ENCODE data around the gene LBHD2.

The LBHD2 gene

DNA sequence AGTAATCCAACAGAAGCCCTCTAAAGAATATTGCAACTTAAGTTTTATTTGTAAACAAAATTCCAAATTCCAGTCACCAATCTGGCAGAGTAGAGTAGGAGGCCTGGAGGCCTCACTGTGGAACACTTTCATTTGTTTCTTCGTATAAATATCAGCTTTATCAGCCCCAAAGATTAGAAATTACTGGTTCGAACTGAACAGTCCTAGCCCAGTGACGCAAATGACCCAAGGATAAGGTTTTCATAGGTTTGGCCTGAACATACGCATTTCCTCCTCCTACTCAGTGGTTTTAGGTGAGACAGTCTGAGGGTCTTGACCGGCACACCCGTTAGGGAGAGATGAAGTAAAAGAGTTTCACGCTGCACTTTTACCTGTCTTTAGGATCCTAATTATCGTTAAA lies 28.3 kb upstream of the LBHD2 start:
- H3K4me3 ChIP-seq (replicated peaks; ENCODE audit: low read depth, low read length), result peak overlapping the region; percentile 73
- TF ChIP-seq, protein P1, sequence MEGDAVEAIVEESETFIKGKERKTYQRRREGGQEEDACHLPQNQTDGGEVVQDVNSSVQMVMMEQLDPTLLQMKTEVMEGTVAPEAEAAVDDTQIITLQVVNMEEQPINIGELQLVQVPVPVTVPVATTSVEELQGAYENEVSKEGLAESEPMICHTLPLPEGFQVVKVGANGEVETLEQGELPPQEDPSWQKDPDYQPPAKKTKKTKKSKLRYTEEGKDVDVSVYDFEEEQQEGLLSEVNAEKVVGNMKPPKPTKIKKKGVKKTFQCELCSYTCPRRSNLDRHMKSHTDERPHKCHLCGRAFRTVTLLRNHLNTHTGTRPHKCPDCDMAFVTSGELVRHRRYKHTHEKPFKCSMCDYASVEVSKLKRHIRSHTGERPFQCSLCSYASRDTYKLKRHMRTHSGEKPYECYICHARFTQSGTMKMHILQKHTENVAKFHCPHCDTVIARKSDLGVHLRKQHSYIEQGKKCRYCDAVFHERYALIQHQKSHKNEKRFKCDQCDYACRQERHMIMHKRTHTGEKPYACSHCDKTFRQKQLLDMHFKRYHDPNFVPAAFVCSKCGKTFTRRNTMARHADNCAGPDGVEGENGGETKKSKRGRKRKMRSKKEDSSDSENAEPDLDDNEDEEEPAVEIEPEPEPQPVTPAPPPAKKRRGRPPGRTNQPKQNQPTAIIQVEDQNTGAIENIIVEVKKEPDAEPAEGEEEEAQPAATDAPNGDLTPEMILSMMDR (IDR thresholded peaks at IDR 0.05; ENCODE audit: low read depth, low read length, missing control alignments), result no peak
- DNase-seq (ENCODE audit: extremely low read depth, low read depth), result no peak

DNA sequence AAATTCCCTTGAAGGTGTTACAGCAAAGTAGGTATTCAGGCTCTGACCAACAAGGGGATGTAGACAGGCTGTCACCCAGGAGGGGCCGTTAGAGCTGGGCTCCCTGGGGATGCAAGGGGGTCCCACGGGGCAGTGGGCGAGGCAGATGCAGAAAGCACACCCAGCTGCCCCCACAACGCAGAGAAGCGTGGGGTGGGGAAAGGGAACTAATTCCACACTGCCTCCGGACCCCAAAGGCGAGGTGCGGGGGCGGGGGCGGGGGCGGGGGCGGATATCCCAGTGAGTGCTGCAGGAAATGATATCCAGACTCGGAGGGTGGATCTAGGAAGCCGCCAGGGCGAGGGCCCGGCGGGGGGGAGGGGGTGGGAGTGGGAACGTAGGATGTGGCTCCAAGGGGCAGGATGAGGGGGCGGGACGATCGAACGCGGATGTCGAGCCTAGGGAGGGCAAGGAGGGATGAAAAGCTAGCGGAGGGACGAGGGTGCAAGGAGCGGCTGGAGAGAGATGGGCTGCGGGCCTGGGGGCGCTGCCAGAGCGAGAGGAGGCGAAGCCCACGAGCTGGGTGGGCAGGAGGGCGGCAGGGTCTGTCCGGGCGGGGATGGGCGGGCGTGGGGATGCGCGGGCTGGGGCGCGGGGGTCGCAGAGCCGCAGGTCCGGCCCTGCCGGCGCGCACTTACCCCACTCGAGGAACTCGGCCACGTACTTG lies 27.5 kb upstream of the LBHD2 start:
- TF ChIP-seq, protein P1 (IDR thresholded peaks at IDR 0.05; ENCODE audit: low read depth, low read length, missing control alignments), result no peak
- peak; percentile 31 for DNase-seq (ENCODE audit: extremely low read depth, low read depth)
- H3K4me3 ChIP-seq (replicated peaks; ENCODE audit: low read depth, low read length), result peak overlapping the region; percentile 73

DNA sequence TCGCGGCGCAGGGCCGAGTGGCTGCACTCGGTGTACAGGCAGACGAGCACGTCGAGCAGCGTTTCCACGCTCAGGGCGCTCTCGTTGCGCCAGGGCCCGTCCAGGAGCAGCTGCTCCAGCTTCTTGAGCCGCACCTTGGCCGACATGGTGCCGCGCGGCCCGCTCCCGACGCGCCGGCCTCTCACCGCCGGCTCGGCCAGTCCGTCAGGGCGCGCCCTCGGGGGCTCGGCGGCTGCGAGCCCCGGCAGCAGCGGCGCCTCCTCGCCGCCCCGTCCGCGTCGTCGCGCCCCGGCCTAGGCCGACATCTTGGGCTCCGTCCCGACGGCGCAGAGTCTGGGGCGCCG lies 27.0 kb upstream of the LBHD2 start:
- H3K4me3 ChIP-seq (replicated peaks; ENCODE audit: low read depth, low read length), result peak overlapping the region; percentile 73
- no peak for DNase-seq (ENCODE audit: extremely low read depth, low read depth)
- TF ChIP-seq, protein P1 (IDR thresholded peaks at IDR 0.05; ENCODE audit: low read depth, low read length, missing control alignments), result no peak

DNA sequence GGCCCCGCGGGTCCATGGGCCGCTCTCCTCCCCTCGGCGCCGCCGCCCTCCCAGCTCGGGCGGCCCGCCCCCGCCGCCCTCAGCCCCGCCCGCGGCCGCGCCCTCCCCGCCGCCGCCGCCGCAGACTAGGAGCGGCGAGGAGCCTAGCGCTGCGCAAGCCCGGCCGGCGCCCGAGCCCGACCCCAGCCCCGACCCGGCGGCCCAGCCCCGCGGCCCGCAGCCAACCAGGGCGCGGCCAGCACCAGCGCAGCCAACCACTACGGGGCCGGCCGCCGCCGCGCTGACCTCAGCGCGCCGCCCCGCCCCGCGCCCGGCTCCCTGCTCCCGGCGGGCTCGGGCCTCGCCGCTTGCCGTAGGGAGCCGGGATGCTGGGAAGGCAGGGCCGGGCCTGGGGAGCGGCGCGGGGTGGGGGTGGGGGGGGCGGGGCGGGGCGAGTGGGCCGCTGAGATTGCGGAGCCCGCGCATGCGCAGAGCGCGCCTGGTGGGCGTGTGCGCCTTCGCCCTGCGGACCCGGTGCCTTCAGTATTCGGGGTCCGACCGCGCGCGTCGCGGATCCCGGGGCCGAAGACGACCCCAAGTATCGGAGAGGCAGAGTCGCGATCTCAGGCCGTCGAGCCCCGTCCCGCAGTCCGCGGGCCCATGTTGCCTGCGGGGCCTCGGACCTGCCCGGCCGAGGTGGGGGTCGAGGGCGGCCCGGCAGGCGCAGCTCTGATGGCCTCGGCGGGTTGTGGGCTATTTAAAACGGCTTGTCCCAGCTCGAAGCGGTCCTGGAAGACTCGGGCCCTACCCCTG lies 26.4 kb upstream of the LBHD2 start, which contains the start of gene CDC42BPB:
TSS of gene CDC42BPB (minus strand) at position 178 of the 792 bp plus-strand sequence. CDS start 376 bp downstream, outside the sequence.
- TF ChIP-seq, protein P1 (IDR thresholded peaks at IDR 0.05; ENCODE audit: low read depth, low read length, missing control alignments), result no peak
- no peak for DNase-seq (ENCODE audit: extremely low read depth, low read depth)
- peak within 1 kb of the TSS; percentile 86 for H3K4me3 ChIP-seq (replicated peaks; ENCODE audit: low read depth, low read length)

DNA sequence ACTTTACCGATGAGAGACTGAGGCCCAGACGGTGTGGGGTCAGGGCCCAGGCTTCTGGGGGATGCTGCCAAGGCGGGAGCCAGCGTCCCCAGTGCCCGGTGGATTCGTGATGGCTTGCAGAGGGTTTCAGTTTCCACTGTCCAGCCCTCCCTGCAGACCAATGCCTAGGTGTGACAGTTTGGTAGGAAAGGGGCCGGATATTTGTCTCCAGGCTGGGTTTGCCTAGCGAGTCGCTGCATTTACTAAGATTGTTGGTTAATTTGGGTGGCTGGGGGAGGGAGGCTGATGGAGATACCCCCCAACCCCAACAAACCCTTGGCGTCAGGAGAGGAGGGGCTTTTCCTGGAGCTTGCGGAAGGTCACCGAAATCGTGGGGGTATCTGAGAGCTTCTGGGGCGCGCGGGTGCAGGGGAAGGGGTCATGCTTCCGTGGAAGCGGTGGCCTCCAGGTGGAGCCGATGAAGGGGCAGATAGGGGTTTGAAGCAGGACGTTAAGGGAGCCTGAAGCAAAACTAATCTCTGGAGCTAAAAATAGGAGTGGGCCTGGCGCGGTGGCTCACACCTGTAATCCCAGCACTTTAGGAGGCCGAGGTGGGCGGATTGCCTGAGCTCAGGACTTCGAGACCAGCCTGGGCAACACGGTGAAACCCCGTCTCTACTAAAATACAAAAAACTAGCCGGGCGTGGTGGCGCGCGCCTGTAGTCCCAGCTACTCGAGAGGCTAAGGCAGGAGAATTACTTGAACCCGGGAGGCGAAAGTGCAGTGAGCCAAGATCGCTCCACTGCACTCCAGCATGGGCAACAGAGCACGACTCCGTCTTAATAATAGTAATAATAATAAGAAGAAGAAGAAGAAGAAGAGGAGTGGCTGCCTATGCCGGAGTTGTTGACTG lies 25.6 kb upstream of the LBHD2 start:
- H3K4me3 ChIP-seq (replicated peaks; ENCODE audit: low read depth, low read length), result peak overlapping the region; percentile 86
- TF ChIP-seq, protein P1 (IDR thresholded peaks at IDR 0.05; ENCODE audit: low read depth, low read length, missing control alignments), result no peak
- no peak for DNase-seq (ENCODE audit: extremely low read depth, low read depth)

DNA sequence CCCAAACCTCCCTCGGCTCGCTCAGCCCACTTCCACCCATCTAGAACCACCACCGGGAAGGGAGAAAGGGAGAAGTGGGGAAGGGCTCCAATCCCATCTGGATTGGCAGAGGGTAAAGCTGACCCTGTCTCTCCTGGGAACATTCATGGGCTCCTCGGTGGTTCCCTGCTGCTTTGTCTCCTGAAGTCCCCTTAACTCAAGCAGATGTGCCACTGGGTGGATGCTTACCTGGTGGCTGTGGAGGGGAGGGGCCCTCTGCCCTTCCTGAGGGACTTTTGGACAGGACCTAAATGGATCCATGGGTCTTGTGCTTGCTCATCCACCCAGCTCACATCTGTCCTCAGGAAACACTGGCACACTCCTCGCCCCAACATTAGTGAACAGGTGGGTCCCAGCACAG lies 24.5 kb upstream of the LBHD2 start:
- no peak for DNase-seq (ENCODE audit: extremely low read depth, low read depth)
- TF ChIP-seq, protein P1 (IDR thresholded peaks at IDR 0.05; ENCODE audit: low read depth, low read length, missing control alignments), result no peak
- no peak overlapping the region for H3K4me3 ChIP-seq (replicated peaks; ENCODE audit: low read depth, low read length)
